GM18508 (cell line): Measurements from ENCODE around the gene SLC15A1.
"Not testable (repeated sequence)": the region's sequence is repeated elsewhere in the genome, so short reads cannot be mapped to it uniquely, and the experiment has no call there.

Source experiments
- ATAC-seq: cut with Tn5 transposase; IDR thresholded peaks from one replicate; pipeline ENCODE4 v1.9.1; 2021; ENCODE audit warnings: moderate number of reproducible peaks; ENCODE audit not compliant: insufficient read depth, unreplicated experiment

The SLC15A1 gene

GRCh38 chr13:98664924-98665637, 87.4 kb downstream of the SLC15A1 start:
- no peak for ATAC-seq

DNA sequence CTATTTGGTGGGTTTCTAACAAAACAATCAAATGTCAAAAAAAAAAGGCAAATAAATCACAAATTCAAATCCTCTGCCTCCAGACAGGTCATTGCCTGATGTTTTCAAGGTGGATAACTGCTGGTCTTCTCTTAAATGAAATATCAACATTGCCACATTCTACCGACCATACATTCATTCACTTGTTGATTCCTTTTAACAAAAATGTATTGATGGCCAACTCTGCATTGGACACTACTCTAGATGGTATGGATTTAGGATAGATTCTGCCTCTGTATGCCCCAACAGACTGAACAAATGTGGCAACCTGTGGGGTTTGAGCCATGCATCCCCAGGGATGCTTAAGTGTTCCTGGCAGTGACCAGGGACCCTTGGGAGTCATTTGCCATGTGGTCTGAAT, 88.0 kb downstream of the SLC15A1 start:
- no peak for ATAC-seq

DNA sequence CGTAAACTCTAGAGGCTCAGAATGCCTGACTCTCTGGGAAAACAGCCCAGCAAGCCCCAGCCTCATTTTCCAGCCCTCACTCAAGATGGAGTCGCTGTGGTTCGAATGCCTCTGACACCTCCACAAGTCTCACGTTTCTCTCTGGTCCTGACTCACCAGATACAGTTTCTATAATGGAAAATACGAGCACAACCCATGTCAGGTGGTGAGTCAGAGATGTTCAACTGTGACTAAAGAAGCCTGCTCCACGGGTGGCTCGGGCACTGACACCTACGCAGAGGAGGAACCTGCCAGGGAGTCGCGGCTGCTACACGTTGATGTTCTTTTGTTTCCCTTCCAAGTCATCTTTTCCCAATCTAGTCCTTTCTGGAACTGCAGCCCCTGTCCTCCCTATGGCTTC, 88.4 kb downstream of the SLC15A1 start:
- no peak for ATAC-seq

DNA sequence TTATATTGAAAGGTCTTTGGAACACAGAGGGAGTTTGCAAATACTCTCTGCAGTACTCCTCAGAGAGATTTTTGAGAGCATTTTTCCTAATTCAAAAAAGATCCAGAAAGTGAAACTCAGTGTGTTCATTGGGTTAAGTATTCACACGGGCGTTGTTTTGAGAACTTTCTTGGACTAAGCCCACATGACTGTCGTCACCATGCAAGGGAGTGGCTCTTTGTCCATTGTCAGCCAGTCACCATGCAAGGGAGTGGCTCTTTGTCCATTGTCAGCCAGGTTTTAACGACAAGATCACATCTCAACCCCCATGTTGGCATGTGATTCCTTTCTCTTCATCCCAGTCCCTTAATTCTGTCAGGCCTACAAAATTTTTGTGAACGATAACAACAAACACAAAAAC, 94.3 kb downstream of the SLC15A1 start:
- ATAC-seq = no peak

GRCh38 chr13:98657506-98658085, 94.9 kb downstream of the SLC15A1 start:
- ATAC-seq = no peak

DNA sequence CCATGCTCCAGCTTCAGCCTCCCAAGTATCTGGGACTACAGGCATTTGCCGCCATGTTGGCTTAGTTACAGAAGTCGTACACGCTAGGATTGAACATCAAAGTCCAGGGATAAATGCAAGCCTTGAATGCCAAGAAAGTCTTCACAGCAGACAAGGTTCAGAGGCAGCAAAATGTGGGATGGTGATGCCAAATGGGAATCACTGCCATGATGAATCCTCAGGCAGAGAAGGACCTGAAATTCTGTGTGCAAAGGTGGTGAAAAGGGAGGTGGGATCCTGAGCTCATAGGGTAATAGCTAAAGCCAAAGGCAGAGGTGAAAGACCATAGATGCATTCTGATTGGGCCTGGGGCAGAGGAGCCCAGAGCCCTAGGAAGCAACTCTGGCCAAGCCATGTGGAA, 96.2 kb downstream of the SLC15A1 start:
- no peak for ATAC-seq

GRCh38 chr13:98653463-98653985, 98.9 kb downstream of the SLC15A1 start:
- ATAC-seq = peak; percentile 85

GRCh38 chr13:98652721-98653462, 99.6 kb downstream of the SLC15A1 start:
- ATAC-seq = no peak

DNA sequence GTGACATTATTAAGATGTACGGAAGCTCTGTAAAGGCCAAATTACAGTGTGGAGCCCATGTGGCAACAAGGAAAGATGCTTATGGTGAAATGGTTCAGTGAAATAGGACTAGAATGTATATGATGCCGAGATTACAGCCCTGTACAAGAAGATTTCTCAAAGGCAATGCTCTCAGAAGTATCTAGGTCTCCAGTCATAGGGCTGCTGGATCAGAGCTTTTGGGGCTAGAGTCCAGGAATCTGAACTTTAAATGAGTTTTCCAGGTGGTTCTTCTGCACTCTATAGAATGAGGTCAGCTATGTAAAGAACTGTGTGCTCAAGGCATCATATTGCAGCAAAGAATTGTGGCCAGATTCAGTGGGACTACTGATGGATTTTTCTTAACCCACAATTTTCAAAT, 100.2 kb downstream of the SLC15A1 start:
- no peak for ATAC-seq

DNA sequence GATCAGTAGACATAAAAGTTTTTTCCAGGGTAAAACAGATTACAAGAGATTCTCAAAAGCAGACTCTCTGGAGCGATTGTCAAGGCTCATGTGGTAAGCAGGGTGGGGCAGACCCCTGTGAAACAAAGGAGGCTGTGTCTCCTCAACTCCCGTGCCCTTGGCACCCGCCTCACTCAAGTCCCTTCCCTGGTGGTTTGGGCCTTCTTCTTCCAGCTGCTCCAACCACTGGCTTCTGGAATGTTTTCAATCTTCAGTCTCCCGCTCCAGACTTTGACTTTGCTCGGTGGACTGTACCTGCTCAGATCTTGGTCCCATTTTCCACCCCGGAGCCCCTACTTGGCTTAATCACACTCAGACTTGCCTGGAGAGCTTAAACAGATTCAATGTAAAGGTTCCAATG, 100.7 kb downstream of the SLC15A1 start:
- ATAC-seq = no peak

GRCh38 chr13:98650396-98651107, 101.9 kb downstream of the SLC15A1 start:
- no peak for ATAC-seq

GRCh38 chr13:98649861-98650260, 102.6 kb downstream of the SLC15A1 start:
- no peak for ATAC-seq

DNA sequence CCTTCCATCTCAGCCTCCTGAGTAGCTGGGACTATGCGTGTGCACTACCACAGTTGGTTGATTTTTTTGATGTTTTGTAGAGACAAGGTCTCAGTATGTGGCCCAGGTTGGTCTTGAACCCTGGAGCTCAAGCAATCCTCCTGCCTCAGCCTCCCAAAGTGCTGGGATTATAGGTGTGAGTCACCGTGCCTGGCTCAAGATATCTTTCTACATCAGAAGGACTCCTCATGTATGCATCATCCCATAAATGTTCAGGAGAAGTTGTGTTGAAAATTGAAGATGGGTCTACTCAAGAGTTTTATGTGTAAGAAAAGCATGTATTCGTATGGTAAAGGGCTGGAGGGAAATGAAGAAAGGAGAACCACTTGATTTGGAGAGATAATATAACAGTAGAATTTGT, 103.8 kb downstream of the SLC15A1 start:
- no peak for ATAC-seq

GRCh38 chr13:98648141-98648540, 104.3 kb downstream of the SLC15A1 start:
- ATAC-seq = no peak

DNA sequence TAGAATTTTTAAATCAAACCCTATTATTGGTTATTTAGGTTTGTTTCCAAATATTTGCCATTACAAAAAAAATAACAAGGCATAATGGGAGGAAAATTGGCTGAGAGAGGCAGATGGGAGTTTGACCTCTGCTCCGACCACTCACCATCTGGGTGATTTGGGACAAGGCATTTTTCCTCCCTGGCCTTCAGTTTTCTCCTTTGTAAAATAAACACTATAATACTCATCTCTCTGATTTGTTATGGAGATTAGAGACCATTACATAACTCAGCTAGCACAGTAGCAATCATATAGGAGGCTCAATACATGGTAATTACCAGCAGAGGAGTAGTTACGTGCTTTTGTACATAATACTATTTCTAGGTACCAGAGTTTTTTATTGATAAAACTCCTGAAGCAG, 105.4 kb downstream of the SLC15A1 start:
- no peak for ATAC-seq

DNA sequence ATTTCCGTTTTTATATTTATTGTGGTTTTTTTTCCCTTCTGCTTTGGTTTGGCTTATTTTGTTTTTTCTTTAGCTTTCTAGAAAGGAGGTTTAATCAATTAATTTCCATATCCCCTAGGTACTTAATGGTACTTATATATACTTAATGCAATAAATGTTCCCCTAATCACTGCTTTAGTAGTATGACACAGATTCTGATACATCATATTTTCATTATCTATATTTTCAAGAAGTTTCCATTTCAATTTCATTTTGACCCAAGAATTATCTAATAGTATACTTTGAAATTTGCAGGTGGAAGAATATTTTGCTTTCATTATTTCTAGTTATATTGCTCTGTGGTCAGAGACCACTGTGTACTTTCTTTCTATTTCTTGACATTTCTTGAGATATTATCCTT, 109.0 kb downstream of the SLC15A1 start:
- ATAC-seq = no peak

- ATAC-seq = no peak
Measured at GRCh38 chr13:98641075-98641474, 111.4 kb downstream of the SLC15A1 start.

GRCh38 chr13:98639785-98640184, 112.7 kb downstream of the SLC15A1 start:
- ATAC-seq = not testable (repeated sequence)

GRCh38 chr13:98638352-98638751, 114.1 kb downstream of the SLC15A1 start:
- not testable (repeated sequence) for ATAC-seq
